Endothelial cell (in vitro differentiated cells): ENCODE measurements around the gene C20orf141. TPM values are rescaled to one million over a fixed set of nuclear protein-coding genes. Genes with fewer than 3 reads are reported as not detected.

Experiments used
- DNase-seq: peaks from one replicate; pipeline ENCODE4 v3.0.0; 2021; ENCODE audit warnings: low spot score
- H3K27ac Mint-ChIP-seq: one replicate; pipeline ENCODE4 v1.8.0; 2021; ENCODE audit warnings: mixed read lengths, inconsistent platforms; ENCODE audit not compliant: unreplicated experiment
- H3K27me3 Mint-ChIP-seq: one replicate; pipeline ENCODE4 v1.8.0; 2021; ENCODE audit warnings: mild to moderate bottlenecking, moderate library complexity, mixed read lengths, inconsistent platforms; ENCODE audit not compliant: unreplicated experiment
- H3K36me3 Mint-ChIP-seq: one replicate; pipeline ENCODE4 v1.8.0; 2021; ENCODE audit warnings: mild to moderate bottlenecking, low read depth, mixed read lengths, inconsistent platforms; ENCODE audit not compliant: unreplicated experiment
- H3K4me1 Mint-ChIP-seq: one replicate; pipeline ENCODE4 v1.8.0; 2021; ENCODE audit warnings: mild to moderate bottlenecking, mixed read lengths, inconsistent platforms; ENCODE audit not compliant: unreplicated experiment
- H3K4me3 Mint-ChIP-seq: one replicate; pipeline ENCODE4 v1.8.0; 2021; ENCODE audit warnings: mild to moderate bottlenecking, mixed read lengths, inconsistent platforms; ENCODE audit not compliant: unreplicated experiment
- H3K9me3 Mint-ChIP-seq: one replicate; pipeline ENCODE4 v1.8.0; 2021; ENCODE audit warnings: mixed read lengths, inconsistent platforms; ENCODE audit not compliant: unreplicated experiment
- CTCF ChIP-seq: fragments of 200-600 bp; sonication (generic); IDR thresholded peaks from one replicate; pipeline ENCODE4 v1.5.0; 2021; ENCODE audit warnings: antibody characterized with exemption; ENCODE audit not compliant: unreplicated experiment
- total RNA-seq: library from RNA; stranded (reverse); fragmentation: NEBNext Ultra II Directional; extraction: Animal tissue kit (Norgen Biotek cat#: 25700); gene quantifications from one replicate; pipeline ENCODE4 v1.2.1, GENCODE V29; 2021; ENCODE audit not compliant: unreplicated experiment

C20orf141 gene
- total RNA-seq, 1 donor from 2014 or later: not detected

GRCh38 chr20:2840967-2841531 is 26.3 kb downstream of the C20orf141 start:
- H3K36me3 Mint-ChIP-seq: peaks cover 24% of the 10 kb centered on the region
- no peak for TF ChIP-seq CTCF
- H3K27ac Mint-ChIP-seq: peak overlapping the region; percentile 75
- peak overlapping the region; percentile 94 for H3K4me3 Mint-ChIP-seq
- H3K9me3 Mint-ChIP-seq: no peaks in the 10 kb centered on the region
- H3K4me1 Mint-ChIP-seq: peaks cover 21% of the 10 kb centered on the region
- H3K27me3 Mint-ChIP-seq: peaks cover 18% of the 10 kb centered on the region
- peak; percentile 55 for DNase-seq

- H3K4me3 Mint-ChIP-seq: no peak overlapping the region
- no peak for DNase-seq
- peaks cover 4% of the 10 kb centered on the region for H3K36me3 Mint-ChIP-seq
- no peaks in the 10 kb centered on the region for H3K9me3 Mint-ChIP-seq
- peaks cover 6% of the 10 kb centered on the region for H3K27me3 Mint-ChIP-seq
- H3K27ac Mint-ChIP-seq: no peak overlapping the region
- no peak for TF ChIP-seq CTCF
- H3K4me1 Mint-ChIP-seq: peaks cover 4% of the 10 kb centered on the region
These were observed 30.8 kb downstream of the C20orf141 start for GRCh38 chr20:2845607-2846006.

DNA sequence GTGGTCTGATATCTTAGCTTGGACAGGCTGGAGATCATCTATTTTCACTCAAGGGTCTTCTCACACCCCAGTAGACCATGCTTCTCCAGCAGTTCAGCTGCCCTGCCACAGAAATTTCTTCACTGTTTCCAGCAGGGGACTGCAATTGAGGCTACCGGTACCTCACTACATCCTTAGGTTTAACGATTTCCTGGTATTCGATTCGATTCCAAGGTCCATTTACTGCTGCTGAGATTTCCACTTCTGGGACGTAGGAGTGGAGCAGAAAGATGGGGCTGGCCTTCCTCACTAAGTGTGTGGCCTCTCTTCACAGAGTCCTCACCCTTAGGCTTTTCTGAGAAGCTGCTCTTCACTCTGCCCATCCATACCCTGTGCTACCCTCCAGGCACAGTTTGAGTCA is 31.9 kb downstream of the C20orf141 start:
- TF ChIP-seq CTCF: no peak
- Mint-ChIP-seq H3K36me3 (no peaks in the 10 kb centered on the region), H3K4me1 (no peaks in the 10 kb centered on the region), H3K9me3 (no peaks in the 10 kb centered on the region), H3K27ac (no peak overlapping the region), H3K27me3 (peaks cover 3% of the 10 kb centered on the region), H3K4me3 (no peak overlapping the region)
- DNase-seq: no peak

DNA sequence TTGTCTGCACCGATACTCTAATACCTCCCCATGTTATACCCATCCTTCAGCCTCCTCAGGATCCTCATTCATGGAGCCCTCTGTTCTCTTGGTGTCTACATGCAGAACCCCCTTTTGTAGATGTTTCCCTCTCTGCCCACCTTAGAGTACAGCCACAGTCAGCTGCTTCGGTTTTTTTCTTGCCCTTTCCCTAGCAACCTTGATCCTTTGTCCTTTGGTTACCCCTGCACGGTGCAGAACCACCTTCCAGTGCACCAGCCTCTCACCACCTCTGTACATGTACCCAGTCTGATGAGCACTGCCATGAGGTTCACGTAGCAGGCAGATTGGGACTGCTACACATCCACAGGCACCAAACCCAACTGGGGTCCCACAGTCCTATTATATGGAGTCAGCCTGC is 33.0 kb downstream of the C20orf141 start:
- Mint-ChIP-seq H3K27ac (no peak overlapping the region), H3K4me3 (no peak overlapping the region), H3K9me3 (no peaks in the 10 kb centered on the region), H3K4me1 (no peaks in the 10 kb centered on the region), H3K27me3 (peaks cover 3% of the 10 kb centered on the region), H3K36me3 (no peaks in the 10 kb centered on the region)
- no peak for TF ChIP-seq CTCF
- no peak for DNase-seq

GRCh38 chr20:2849529-2849928 is 34.7 kb downstream of the C20orf141 start:
- no peaks in the 10 kb centered on the region for H3K9me3 Mint-ChIP-seq
- no peak overlapping the region for H3K27ac Mint-ChIP-seq
- DNase-seq: no peak
- H3K4me3 Mint-ChIP-seq: no peak overlapping the region
- no peaks in the 10 kb centered on the region for H3K36me3 Mint-ChIP-seq
- peaks cover 3% of the 10 kb centered on the region for H3K27me3 Mint-ChIP-seq
- TF ChIP-seq CTCF: no peak
- H3K4me1 Mint-ChIP-seq: no peaks in the 10 kb centered on the region
